ENCODE measurements around the gene RHOU.

The RHOU gene

GRCh38 chr1:228737601-228738041, 2.3 kb downstream of the RHOU start:
- no peak for DNase-seq (ENCODE audit: low read depth)

- no peak for DNase-seq (ENCODE audit: low read depth)
Observed at GRCh38 chr1:228739826-228740225, 4.5 kb downstream of the RHOU start.

GRCh38 chr1:228740543-228741317, 5.5 kb downstream of the RHOU start:
- no peak for DNase-seq (ENCODE audit: low read depth)

GRCh38 chr1:228742281-228742860, 7.1 kb downstream of the RHOU start:
- no peak for DNase-seq (ENCODE audit: low read depth)

GRCh38 chr1:228743405-228743804, 8.1 kb downstream of the RHOU start:
- no peak for DNase-seq (ENCODE audit: low read depth)

GRCh38 chr1:228744356-228744755, 9.1 kb downstream of the RHOU start:
- DNase-seq (ENCODE audit: low read depth), result no peak

GRCh38 chr1:228744918-228745317, 9.6 kb downstream of the RHOU start:
- DNase-seq (ENCODE audit: low read depth), result no peak

- DNase-seq (ENCODE audit: low read depth), result no peak
Observed at GRCh38 chr1:228745497-228745896, 10.2 kb downstream of the RHOU start.

- DNase-seq (ENCODE audit: low read depth), result no peak
Observed at GRCh38 chr1:228747301-228747935, 12.1 kb downstream of the RHOU start.

GRCh38 chr1:228748029-228748428, 12.8 kb downstream of the RHOU start:
- no peak for DNase-seq (ENCODE audit: low read depth)

GRCh38 chr1:228748431-228748830, 13.2 kb downstream of the RHOU start:
- no peak for DNase-seq (ENCODE audit: low read depth)

- DNase-seq (ENCODE audit: low read depth), result no peak
Observed at GRCh38 chr1:228749765-228750164, 14.5 kb downstream of the RHOU start.

- DNase-seq (ENCODE audit: low read depth), result no peak
Observed at GRCh38 chr1:228750915-228751314, 15.6 kb downstream of the RHOU start.

- DNase-seq (ENCODE audit: low read depth), result no peak
Observed at GRCh38 chr1:228751360-228752098, 16.2 kb downstream of the RHOU start.

GRCh38 chr1:228752258-228752657, 17.0 kb downstream of the RHOU start:
- DNase-seq (ENCODE audit: low read depth), result no peak

- DNase-seq (ENCODE audit: low read depth), result no peak
Observed at GRCh38 chr1:228752675-228753265, 17.5 kb downstream of the RHOU start.

GRCh38 chr1:228753287-228753686, 18.0 kb downstream of the RHOU start:
- DNase-seq (ENCODE audit: low read depth), result no peak

GRCh38 chr1:228753786-228754360, 18.6 kb downstream of the RHOU start:
- no peak for DNase-seq (ENCODE audit: low read depth)

GRCh38 chr1:228754646-228755268, 19.5 kb downstream of the RHOU start:
- no peak for DNase-seq (ENCODE audit: low read depth)

GRCh38 chr1:228755800-228756199, 20.5 kb downstream of the RHOU start:
- no peak for DNase-seq (ENCODE audit: low read depth)

GRCh38 chr1:228756457-228756856, 21.2 kb downstream of the RHOU start:
- no peak for DNase-seq (ENCODE audit: low read depth)

Data from fibroblast of gingiva (primary cell).